Measurements from ENCODE around the gene GNLY.

GNLY gene

DNA sequence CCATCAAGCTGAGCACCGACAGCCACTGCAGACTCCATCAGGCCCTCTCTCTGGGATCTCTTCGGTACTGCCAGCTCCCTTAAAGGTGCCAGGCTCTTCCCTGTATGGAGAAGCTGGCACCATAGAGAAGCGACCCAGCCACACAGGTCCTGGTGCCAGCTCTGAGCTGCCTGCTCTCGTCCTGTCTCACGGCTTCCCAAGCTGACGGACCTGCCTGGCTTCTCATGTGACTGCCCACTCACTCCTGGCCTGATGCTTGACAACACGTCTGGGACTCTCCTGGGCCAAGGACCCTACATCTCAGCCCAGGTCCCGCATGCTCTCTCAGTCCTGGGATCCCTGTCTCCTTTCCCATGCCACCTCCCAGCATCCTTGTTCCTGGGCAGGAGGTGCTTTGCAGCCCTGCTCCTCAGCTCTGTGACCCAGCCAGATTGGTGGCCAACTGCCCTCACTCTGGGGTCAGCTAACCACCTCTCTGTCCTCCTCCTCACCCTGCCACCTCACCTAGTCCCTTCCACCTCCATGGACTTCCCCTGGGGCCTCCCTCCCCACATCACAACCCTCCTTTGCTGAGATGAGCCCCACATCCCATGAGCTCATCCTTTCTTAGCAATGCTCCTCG, 47.2 kb downstream of the GNLY start:
- DNase-seq (ENCODE audit: low read depth in 1 of 2, low spot score in 1 of 2) = no peak

- DNase-seq (ENCODE audit: low read depth in 1 of 2, low spot score in 1 of 2) = no peak
Measured at GRCh38 chr2:85741833-85742455, 47.8 kb downstream of the GNLY start.

- DNase-seq (ENCODE audit: low read depth in 1 of 2, low spot score in 1 of 2) = no peak
Measured at GRCh38 chr2:85743304-85743978, 49.3 kb downstream of the GNLY start.

GRCh38 chr2:85744055-85744454, 49.9 kb downstream of the GNLY start:
- DNase-seq (ENCODE audit: low read depth in 1 of 2, low spot score in 1 of 2) = no peak

DNA sequence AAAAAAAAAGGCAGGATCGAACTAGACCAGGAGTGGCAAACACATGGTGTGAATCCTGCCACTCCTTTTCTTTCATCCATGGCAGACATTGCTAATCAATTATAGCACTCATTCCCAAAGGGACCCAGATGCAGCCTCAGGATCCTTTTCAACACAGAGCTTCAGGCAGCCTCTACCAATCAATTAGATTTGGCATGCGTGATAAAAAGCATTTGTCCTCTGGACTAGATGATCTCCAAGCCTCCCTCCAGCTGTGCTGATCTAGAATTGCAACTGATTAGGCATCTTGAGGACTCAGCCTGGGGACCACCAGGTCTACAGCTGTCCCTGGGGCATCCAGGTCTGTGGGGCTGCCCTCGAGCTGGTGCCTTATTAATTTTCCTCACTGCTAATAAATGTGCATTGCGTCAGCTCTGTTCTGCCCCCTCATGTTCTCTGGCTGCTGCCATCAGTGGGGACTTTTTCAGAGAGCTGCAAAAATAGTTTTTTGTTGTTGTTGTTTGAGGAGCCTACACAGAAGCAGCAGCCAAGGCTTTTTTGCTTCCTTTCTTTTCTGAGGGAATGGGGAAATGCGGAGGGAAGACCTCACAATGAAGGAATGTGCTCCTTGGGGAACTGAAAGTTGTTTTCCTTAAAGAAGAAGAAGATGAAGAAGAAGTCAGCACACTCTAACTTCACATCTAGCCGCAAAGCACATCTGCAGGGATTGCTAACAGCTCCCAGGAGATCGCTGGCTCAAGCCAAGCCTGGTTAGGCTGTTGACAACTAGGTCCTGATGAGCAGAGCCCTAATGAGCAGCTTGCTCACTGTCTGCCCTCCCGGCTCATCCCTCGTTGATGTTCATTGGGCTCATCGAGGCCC, 50.8 kb downstream of the GNLY start:
- no peak for DNase-seq (ENCODE audit: low read depth in 1 of 2, low spot score in 1 of 2)

- DNase-seq (ENCODE audit: low read depth in 1 of 2, low spot score in 1 of 2) = no peak
Measured at GRCh38 chr2:85745619-85746018, 51.5 kb downstream of the GNLY start.

- DNase-seq (ENCODE audit: low read depth in 1 of 2, low spot score in 1 of 2) = no peak
Measured at GRCh38 chr2:85746321-85747004, 52.3 kb downstream of the GNLY start.

DNA sequence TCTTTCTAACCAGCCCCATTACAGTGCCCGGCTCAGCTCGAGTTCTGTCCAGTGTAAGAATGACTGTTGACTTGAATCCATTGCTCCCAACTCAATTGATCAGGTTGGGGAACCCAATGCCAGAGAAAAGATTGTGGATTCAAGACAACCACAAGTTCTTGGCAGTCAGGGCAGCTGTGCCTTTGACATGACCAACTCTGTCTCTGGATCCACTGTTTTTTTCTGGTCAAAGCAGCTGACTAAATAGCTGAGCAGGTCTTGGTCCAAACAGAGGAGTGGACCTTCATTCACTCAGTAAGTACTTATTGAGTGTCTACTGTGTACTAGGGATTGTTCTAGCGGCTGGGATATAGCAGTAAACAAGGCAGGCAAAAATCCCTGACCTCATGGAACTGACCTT, 53.3 kb downstream of the GNLY start:
- no peak for DNase-seq (ENCODE audit: low read depth in 1 of 2, low spot score in 1 of 2)

GRCh38 chr2:85748039-85748734, 54.0 kb downstream of the GNLY start:
- no peak for DNase-seq (ENCODE audit: low read depth in 1 of 2, low spot score in 1 of 2)

All from activated T-helper 1 cell treated with anti-CD3 and anti-CD28 coated beads, Interleukin-2, amount 50 U/mL, for 16 hours (primary cell).